ENCODE data around the gene SERPINE2.
"Not testable (repeated sequence)": the region's sequence is repeated elsewhere in the genome, so short reads cannot be mapped to it uniquely, and the experiment has no call there.

Gene SERPINE2

GRCh38 chr2:224009605-224010315, 29.3 kb downstream of the SERPINE2 start:
- DNase-seq, result no peak

- DNase-seq, result no peak
Measured at GRCh38 chr2:224008702-224009261, 30.3 kb downstream of the SERPINE2 start.

- DNase-seq, result no peak
Measured at GRCh38 chr2:224004105-224004695, 34.9 kb downstream of the SERPINE2 start.

- not testable (repeated sequence) for DNase-seq
Measured at GRCh38 chr2:224000662-224001061, 38.4 kb downstream of the SERPINE2 start.

GRCh38 chr2:223999862-224000261, 39.2 kb downstream of the SERPINE2 start:
- DNase-seq, result no peak

- no peak for DNase-seq
Measured at GRCh38 chr2:223998948-223999347, 40.1 kb downstream of the SERPINE2 start.

GRCh38 chr2:223997938-223998337, 41.1 kb downstream of the SERPINE2 start:
- DNase-seq, result no peak

GRCh38 chr2:223996391-223996790, 42.7 kb downstream of the SERPINE2 start:
- DNase-seq, result no peak

GRCh38 chr2:223995569-223995968, 43.5 kb downstream of the SERPINE2 start:
- no peak for DNase-seq

GRCh38 chr2:223994562-223995162, 44.4 kb downstream of the SERPINE2 start:
- no peak for DNase-seq

GRCh38 chr2:223993634-223994232, 45.4 kb downstream of the SERPINE2 start:
- peak; percentile 29 for DNase-seq

- no peak for DNase-seq
Measured at GRCh38 chr2:223991611-223992010, 47.5 kb downstream of the SERPINE2 start.

- DNase-seq, result no peak
Measured at GRCh38 chr2:223989856-223990232, 49.2 kb downstream of the SERPINE2 start.

- DNase-seq, result no peak
Measured at GRCh38 chr2:223989206-223989855, 49.8 kb downstream of the SERPINE2 start.

GRCh38 chr2:223981241-223981640, 57.8 kb downstream of the SERPINE2 start:
- DNase-seq, result no peak

GRCh38 chr2:223980803-223981202, 58.3 kb downstream of the SERPINE2 start:
- DNase-seq, result no peak

GRCh38 chr2:223980397-223980735, 58.7 kb downstream of the SERPINE2 start:
- no peak for DNase-seq

GRCh38 chr2:223979730-223980396, 59.2 kb downstream of the SERPINE2 start:
- DNase-seq, result no peak

GRCh38 chr2:223978451-223978850, 60.6 kb downstream of the SERPINE2 start:
- DNase-seq, result no peak

- DNase-seq, result no peak
Measured at GRCh38 chr2:223976635-223977226, 62.4 kb downstream of the SERPINE2 start.

- no peak for DNase-seq
Measured at GRCh38 chr2:223973606-223974005, 65.5 kb downstream of the SERPINE2 start.

GRCh38 chr2:223972656-223973102, 66.4 kb downstream of the SERPINE2 start:
- no peak for DNase-seq
